Colonic mucosa (tissue), 4 donors: ENCODE measurements around the gene MLLT3. TPM values are rescaled to one million over a fixed set of nuclear protein-coding genes. Genes with fewer than 3 reads are reported as not detected.

ENCODE experiments used
- DNase-seq: peaks from one replicate; pipeline ENCODE4 v3.0.0-alpha.2; 2020
- H3K27ac ChIP-seq: fragments of 200-600 bp; one replicate; pipeline ENCODE4 v1.8.0; 2021
- H3K27me3 ChIP-seq: fragments of 200-600 bp; one replicate; pipeline ENCODE4 v1.8.0; 2021
- H3K36me3 ChIP-seq: fragments of 200-600 bp; one replicate; pipeline ENCODE4 v1.8.0; 2021
- H3K4me1 ChIP-seq: fragments of 200-600 bp; one replicate; pipeline ENCODE4 v1.8.0; 2021; ENCODE audit warnings: mild to moderate bottlenecking
- H3K4me3 ChIP-seq: fragments of 200-600 bp; one replicate; pipeline ENCODE4 v1.8.0; 2021
- H3K9ac ChIP-seq, 2 donors: one replicate each; pipeline ENCODE4 v1.7.0; 2013; ENCODE audit warnings: control low read depth in 2 of 2, low read depth in 2 of 2, low read length in 2 of 2
- H3K9me3 ChIP-seq: fragments of 200-600 bp; one replicate; pipeline ENCODE4 v1.8.0; 2021
- intact Hi-C: fragments of 100-400 bp; cut with DNase I; formaldehyde crosslinking; loops from one replicate; pipeline ENCODE4 v1.14.1; 2022
- total RNA-seq, 2 donors: library from RNA; stranded (reverse); fragmentation: NEBNext Ultra II Directional in 1 of 2; extraction: Animal tissue kit (Norgen Biotek cat#: 25700) in 1 of 2; gene quantifications; one replicate each; pipeline ENCODE4 v1.2.1, GENCODE V29; 2021
- TF ChIP-seq, protein P1 (sequence below): fragments of 200-600 bp; IDR thresholded peaks from one replicate; pipeline ENCODE4 v1.8.0; 2022; ENCODE audit warnings: antibody characterized with exemption, mild to moderate bottlenecking
- donor health status: healthy.
- donor health status: DM: no; HTN: no; CAD: no.
- donor health status: DM: no; HTN: no; CAD: no.

The MLLT3 gene
- total RNA-seq, 2 donors from 2014 or later = 44.6 to 65.2 TPM

DNA sequence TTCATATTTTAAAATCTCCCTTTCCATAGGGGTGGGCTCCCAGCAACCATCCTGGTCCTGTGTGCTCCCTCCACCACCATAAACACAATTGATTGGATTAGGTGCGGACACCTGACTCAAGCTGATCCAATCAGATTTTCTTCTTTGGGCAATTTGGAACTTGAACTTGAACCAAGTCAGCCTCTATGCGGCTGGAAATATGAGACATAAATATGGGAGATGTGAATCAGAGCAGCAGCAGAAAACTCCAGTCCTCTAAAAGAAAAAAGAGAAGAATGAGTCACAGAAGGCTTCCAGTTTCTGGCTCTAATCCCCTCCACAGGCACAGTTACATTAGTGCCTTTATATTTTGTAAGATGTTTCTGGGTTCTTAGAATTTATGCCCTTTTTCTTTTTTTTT, 306.6 kb downstream of the MLLT3 start:
- no peaks in the 10 kb centered on the region for H3K36me3 ChIP-seq
- no peaks in the 10 kb centered on the region for H3K27me3 ChIP-seq
- no peaks in the 10 kb centered on the region for H3K4me1 ChIP-seq
- H3K9me3 ChIP-seq = no peaks in the 10 kb centered on the region
- no peak overlapping the region for H3K27ac ChIP-seq
- TF ChIP-seq, protein P1, sequence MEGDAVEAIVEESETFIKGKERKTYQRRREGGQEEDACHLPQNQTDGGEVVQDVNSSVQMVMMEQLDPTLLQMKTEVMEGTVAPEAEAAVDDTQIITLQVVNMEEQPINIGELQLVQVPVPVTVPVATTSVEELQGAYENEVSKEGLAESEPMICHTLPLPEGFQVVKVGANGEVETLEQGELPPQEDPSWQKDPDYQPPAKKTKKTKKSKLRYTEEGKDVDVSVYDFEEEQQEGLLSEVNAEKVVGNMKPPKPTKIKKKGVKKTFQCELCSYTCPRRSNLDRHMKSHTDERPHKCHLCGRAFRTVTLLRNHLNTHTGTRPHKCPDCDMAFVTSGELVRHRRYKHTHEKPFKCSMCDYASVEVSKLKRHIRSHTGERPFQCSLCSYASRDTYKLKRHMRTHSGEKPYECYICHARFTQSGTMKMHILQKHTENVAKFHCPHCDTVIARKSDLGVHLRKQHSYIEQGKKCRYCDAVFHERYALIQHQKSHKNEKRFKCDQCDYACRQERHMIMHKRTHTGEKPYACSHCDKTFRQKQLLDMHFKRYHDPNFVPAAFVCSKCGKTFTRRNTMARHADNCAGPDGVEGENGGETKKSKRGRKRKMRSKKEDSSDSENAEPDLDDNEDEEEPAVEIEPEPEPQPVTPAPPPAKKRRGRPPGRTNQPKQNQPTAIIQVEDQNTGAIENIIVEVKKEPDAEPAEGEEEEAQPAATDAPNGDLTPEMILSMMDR = no peak
- H3K4me3 ChIP-seq = no peak overlapping the region
- H3K9ac ChIP-seq = no peak overlapping the region
- no peak for DNase-seq
- intact Hi-C loops = no loop called here

DNA sequence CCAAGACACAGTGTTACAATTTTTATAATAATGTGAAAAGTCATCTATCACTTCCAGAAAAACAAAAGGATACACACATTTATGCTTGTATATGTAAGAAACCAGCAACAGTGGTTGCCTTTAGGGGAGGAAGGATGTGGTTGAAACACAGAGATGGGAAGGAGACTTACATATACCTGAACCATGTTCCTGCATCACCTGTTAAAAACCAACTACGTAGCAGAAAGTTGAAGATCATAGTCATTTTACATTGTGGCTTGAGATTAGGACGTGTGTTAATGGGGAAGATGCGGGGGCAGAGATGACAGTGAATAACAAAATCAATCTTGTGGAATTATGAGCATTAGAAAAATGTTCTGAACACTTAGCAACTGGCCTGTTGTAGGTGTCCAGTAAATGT, 307.3 kb downstream of the MLLT3 start:
- Histone ChIP-seq H3K9ac (no peak overlapping the region), H3K4me3 (no peak overlapping the region), H3K36me3 (no peaks in the 10 kb centered on the region), H3K27ac (no peak overlapping the region), H3K27me3 (no peaks in the 10 kb centered on the region), H3K4me1 (no peaks in the 10 kb centered on the region), H3K9me3 (no peaks in the 10 kb centered on the region)
- intact Hi-C loops = no loop called here
- TF ChIP-seq, protein P1 = no peak
- DNase-seq = no peak

DNA sequence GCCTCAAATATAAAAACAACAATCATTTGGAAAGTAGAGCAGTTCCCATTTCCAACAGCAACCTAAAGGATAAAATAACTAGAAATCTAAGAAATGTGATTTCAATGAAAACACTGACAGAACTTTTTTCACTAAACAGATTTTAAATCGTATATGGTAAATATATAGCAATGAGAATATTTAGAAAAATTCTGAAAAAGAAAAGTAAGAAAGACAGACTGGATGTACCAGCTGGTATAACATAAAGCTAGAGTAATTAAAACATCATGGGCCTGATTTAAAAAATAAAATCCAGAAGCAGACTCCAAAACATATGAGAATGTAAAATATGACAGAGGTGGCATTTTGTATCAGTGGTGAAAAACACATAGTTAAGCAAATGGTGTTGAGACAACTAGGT, 308.9 kb downstream of the MLLT3 start:
- Histone ChIP-seq H3K9me3 (no peaks in the 10 kb centered on the region), H3K27me3 (no peaks in the 10 kb centered on the region), H3K4me1 (no peaks in the 10 kb centered on the region), H3K4me3 (no peak overlapping the region), H3K9ac (no peak overlapping the region), H3K36me3 (no peaks in the 10 kb centered on the region), H3K27ac (no peak overlapping the region)
- DNase-seq = no peak
- TF ChIP-seq, protein P1 = no peak
- intact Hi-C loops = no loop called here

DNA sequence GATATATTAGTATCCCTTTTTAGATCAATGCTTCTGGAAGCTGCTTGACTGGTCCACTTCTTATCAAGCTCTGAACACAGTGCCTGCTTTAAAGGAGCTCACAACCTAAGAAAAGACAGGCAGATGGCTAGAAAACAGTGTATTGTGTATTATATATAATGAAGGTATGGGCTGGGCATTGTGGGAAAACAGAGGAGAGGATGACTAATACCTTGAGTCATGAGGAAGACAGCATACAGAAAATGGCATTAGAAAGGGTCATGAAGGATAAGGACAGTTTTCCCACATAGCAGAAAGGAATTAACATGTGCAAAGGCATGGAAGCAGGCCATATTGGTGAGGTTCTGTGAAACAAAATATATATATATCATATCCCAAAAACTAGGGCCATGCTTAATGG, 309.6 kb downstream of the MLLT3 start:
- no peaks in the 10 kb centered on the region for H3K36me3 ChIP-seq
- no peaks in the 10 kb centered on the region for H3K9me3 ChIP-seq
- H3K27ac ChIP-seq = no peak overlapping the region
- no peak overlapping the region for H3K9ac ChIP-seq
- TF ChIP-seq, protein P1 = no peak
- no peaks in the 10 kb centered on the region for H3K27me3 ChIP-seq
- intact Hi-C loops = no loop called here
- H3K4me1 ChIP-seq = no peaks in the 10 kb centered on the region
- DNase-seq = no peak
- no peak overlapping the region for H3K4me3 ChIP-seq

DNA sequence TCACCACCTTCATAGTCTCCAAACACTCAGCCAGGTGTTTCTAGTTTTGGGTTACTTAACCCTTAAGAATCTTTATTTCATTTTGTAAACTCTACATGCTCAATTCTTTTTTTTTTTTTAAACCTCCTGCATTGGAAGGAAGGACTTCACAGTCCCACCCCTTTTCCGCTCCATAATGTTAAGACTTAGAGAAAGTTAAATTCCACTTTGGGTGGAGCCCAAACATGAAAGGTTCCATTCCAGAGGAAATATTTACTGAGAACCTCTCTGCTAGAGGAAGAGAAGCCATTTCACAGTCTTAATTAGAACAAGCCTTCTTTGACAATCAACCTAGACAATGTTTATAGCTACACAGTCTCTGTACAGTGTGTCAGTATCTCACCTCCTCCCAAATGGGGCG, 312.3 kb downstream of the MLLT3 start:
- Histone ChIP-seq H3K36me3 (no peaks in the 10 kb centered on the region), H3K27me3 (no peaks in the 10 kb centered on the region), H3K27ac (no peak overlapping the region), H3K9ac (no peak overlapping the region), H3K4me1 (no peaks in the 10 kb centered on the region), H3K9me3 (no peaks in the 10 kb centered on the region), H3K4me3 (no peak overlapping the region)
- DNase-seq = no peak
- intact Hi-C loops = no loop called here
- TF ChIP-seq, protein P1 = no peak

DNA sequence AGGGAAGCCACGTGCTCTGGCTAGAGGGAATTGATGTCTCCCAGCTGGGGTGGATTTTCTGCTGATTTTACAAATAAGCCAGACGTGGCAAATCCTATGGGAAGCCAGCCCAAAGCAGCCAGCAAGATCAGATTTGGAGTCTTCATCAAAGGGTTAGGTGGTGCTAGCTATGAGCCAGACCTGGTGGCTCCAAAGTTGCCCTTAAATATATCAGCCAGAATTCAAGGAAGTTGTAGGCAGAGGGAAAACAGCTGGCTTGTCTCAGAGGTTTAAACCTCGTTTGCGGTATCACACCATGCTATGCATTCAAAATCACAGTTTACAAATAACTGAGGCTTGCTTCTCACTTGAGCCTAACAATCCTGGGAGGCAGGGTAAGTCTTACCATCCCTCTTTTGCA, 313.2 kb downstream of the MLLT3 start:
- Histone ChIP-seq H3K9me3 (no peaks in the 10 kb centered on the region), H3K27ac (no peak overlapping the region), H3K4me1 (no peaks in the 10 kb centered on the region), H3K4me3 (no peak overlapping the region), H3K36me3 (no peaks in the 10 kb centered on the region), H3K27me3 (no peaks in the 10 kb centered on the region), H3K9ac (no peak overlapping the region)
- intact Hi-C loops = no loop called here
- TF ChIP-seq, protein P1 = no peak
- no peak for DNase-seq
